Ramos (cell line): ENCODE measurements around the gene MRTFB.

Experiments used
- in situ Hi-C: fragments of 300-500 bp; cut with MboI; formaldehyde crosslinking; loops from one replicate; pipeline ENCODE4 v1.14.3; 2022; ENCODE audit warnings: low sequenced_read_pairs; ENCODE audit not compliant: unreplicated experiment

MRTFB gene

DNA sequence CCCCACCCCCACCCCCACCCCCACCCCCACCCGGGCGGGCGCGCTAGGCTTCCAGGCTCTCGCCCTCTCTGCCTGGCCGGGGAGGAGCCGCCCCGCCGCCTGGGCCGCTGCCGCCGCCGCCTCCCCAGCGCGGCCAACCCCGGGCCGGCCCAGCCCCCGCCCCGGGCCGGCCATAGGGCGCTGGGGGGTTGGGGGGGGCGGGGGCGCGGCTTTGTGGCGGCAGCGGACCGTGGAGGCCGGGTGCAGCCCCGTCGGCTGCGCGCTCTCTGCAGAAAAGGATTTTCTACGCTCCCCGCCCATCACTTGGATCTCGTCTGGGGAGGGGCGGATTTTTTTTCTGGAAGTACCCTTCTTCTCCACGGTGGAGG lies 230.9 kb downstream of the MRTFB start:
- in situ Hi-C loops: no loop called here

DNA sequence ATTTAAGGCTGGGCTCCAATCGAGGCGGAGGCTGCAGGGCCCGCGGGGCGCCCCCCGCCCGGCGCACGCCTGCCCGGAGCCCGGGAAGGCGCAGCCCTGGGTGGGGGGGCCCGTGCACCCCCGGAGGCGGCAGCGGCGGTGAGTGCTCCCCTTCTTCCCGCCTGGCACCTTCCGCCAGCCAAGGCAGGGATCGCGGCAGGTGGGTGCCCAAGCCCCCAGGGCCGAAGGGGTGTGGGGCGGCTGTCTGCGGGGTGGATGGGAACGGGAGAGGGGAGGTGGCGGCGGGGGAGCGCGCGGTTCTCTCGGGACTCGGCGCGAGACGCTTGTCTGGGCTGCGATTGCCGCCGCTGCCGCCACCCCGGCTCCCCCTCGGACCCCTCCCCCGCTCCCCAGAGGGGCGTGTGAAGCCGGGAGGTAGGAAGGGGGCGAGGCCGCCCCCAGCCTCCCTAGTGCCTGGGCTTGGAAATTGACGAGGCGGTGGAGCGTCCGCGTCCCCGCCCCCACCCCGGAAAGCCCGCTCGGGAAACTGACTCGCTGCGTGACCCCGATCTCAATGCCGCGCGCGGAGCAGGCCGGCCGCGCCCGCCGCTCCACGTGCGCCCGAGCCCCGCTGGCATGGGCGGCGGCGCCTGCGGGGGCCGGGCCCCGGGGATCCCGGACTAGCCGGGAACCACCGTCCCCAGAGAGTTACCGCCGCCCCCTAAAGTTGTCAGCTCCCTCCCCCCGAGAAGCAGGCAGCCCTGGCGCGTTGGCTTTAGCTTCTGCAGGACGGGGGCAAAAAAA lies 231.5 kb downstream of the MRTFB start:
- in situ Hi-C loops: no loop called here

- in situ Hi-C loops: no loop called here
Observed at GRCh38 chr16:14303182-14303618, 232.1 kb downstream of the MRTFB start.

GRCh38 chr16:14303639-14304394 lies 232.7 kb downstream of the MRTFB start:
- in situ Hi-C loops: no loop called here

GRCh38 chr16:14304891-14305460 lies 233.9 kb downstream of the MRTFB start:
- in situ Hi-C loops: no loop called here

GRCh38 chr16:14306485-14307058 lies 235.5 kb downstream of the MRTFB start:
- in situ Hi-C loops: no loop called here

DNA sequence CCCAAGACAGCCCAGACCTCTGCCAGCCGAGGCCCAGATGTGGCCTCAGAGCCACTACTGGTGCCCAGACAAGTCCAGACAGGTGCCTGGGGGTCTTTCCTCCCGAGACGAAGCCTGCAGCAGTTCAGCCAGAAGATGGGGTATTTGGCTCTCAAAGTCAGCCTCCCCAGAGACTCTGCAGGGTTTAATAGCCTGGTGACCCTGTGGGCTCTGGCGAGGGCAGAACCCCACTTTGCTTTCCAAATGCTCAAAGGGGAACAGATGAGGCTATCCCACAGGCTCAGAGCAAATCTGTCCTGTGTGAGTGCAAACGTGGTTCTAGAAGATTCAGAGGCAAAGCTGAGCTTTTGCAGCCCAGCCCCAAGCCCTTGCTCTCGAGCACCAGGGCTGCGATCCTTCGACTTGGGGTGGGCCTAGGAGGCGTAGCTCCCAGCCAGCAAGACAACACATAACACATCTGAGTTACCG lies 236.0 kb downstream of the MRTFB start:
- in situ Hi-C loops: no loop called here

GRCh38 chr16:14307527-14308367 lies 236.6 kb downstream of the MRTFB start:
- in situ Hi-C loops: no loop called here

GRCh38 chr16:14308368-14308723 lies 237.2 kb downstream of the MRTFB start:
- in situ Hi-C loops: no loop called here

DNA sequence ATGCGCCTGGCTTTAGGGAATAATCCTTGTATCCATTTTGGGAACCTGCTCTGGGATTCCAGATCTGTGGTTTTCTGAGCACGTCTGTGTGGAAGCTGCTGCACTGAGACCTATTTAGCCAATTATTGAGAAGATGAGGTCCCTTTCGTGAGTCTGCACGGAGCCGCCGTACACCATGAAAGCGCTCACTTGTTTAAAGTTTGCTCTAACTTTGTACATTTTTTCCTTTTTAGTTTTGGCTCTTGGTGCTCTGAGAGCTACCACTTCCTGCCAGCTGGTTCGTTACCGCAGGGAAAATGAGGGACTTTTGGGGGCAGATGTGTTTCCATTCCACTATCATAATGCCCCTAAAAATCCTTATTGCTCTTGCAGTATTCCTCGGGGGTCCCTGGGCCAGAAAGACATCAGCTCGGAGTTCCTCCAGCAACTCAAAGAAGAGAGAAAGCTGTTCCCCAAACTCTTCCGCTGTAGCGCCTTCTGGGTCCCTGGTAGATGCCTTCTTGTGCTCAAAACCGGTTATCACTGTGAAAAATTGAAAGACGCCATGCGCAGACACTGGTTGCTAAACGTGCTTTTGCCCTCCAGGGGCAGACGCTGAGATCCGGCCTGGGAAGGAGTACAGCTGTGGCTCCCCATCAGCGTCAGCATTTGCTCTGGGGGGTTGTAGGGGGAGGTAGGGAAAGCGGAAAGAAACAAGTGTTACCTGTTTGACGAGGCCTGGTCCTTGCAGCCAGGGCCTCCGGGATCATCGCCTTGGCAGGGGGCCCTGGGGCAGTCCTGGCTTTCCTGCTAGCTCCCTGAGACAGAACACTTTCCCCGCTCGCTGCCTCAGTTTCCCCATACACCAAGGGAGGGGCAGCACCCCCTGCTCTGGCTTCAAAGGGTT lies 238.1 kb downstream of the MRTFB start:
- in situ Hi-C loops: no loop called here

DNA sequence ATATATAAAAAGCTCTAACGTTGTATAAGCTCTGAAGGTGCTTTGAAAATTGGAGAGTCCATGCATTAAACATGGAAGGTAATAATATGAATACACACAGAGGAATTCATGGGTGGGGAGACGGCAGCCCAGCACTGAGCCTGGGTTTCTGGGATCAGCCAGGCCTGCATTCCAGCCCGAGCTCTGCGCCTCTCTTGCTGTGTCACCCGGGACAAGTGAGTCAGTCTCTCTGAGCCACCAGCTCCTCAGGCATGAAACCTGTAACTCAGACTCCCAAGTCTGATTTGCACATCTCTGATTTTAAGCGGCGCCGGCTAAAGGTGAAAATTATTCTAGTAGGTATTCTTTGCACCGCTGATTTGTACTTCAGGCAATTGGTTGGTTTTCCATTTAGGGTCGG lies 238.8 kb downstream of the MRTFB start:
- in situ Hi-C loops: no loop called here

GRCh38 chr16:14310519-14310991 lies 239.4 kb downstream of the MRTFB start:
- in situ Hi-C loops: no loop called here

- in situ Hi-C loops: no loop called here
Observed at GRCh38 chr16:14314116-14314515, 243.0 kb downstream of the MRTFB start.

GRCh38 chr16:14315683-14316320 lies 244.7 kb downstream of the MRTFB start:
- in situ Hi-C loops: loop anchor here (5.0 kb wide), 1 partner anchor 51 kb away; no protein-coding TSS in a partner anchor
